HG03432 (cell line): Measurements from ENCODE around the gene C1QTNF8.

Experiments
- ATAC-seq: cut with Tn5 transposase; IDR thresholded peaks from one replicate; pipeline ENCODE4 v1.9.1; 2021; ENCODE audit warnings: mild to moderate bottlenecking, moderate library complexity; ENCODE audit not compliant: unreplicated experiment

The C1QTNF8 gene

GRCh38 chr16:1048442-1049112 is 47.5 kb downstream of the C1QTNF8 start:
- ATAC-seq: no peak

GRCh38 chr16:1047801-1048200 is 48.2 kb downstream of the C1QTNF8 start:
- no peak for ATAC-seq

DNA sequence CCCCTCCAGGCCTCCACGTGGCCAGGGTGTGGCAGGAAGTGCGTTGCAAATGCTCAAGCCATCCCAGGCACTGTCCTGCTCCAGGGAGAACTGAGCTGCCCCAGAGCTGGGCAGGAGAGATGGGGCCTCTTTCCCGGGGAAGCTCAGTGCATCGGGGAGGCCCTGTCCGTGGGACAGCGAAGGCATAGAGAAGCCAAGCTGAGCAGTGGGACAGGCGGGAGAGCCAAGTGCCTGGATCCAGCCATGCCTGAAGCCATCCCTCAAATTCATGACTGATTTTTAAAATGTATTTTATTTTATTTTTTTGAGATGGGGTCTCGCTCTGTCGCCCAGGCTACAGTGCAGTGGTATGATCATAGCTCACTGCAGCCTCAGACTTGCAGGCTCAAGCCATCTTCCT is 48.9 kb downstream of the C1QTNF8 start:
- ATAC-seq: no peak

DNA sequence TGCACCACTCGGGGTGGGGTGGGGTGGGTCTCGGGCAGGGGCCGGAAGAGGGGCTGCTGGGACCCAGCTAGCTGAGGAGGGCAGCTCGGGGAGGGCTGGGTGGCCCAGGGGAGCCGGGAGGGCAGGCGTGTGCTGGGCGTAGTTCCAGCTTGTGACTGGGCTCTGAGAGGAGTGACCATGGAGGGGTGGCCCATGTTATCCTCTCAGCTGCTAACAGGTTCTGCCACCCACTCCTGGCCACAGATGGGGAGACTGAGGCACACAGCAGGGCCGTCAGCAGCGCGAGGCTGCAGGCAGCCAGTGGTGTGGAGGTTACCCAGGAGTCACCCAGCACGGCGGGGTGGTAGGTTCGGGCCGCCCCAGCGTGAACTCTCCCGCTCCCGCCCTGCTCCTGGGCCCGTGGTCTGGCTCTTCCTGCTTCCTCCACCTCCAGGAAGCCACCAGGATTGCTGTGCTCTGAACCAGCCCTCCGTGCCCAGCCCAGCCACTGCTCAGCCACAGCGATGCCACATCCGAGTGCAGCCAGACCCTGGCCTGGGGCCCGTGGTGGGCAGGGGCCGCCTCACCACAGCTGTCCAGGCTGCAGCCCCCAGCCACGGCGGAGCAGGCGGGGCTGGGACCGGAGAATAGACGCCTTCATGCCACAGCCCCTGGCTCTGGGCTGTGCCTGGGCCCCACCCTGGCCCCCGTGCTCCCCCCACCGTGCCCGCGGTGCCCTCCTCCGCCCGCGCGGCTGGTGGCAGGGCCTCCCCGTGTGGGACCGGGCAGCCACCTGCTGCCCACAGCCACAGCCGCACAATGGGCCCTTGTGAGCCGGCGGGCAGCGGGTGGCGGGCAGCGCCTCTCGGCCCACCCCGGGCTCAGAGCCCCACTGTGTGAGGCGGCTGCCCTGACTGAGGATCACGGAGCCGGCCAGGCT is 49.8 kb downstream of the C1QTNF8 start:
- ATAC-seq: no peak

DNA sequence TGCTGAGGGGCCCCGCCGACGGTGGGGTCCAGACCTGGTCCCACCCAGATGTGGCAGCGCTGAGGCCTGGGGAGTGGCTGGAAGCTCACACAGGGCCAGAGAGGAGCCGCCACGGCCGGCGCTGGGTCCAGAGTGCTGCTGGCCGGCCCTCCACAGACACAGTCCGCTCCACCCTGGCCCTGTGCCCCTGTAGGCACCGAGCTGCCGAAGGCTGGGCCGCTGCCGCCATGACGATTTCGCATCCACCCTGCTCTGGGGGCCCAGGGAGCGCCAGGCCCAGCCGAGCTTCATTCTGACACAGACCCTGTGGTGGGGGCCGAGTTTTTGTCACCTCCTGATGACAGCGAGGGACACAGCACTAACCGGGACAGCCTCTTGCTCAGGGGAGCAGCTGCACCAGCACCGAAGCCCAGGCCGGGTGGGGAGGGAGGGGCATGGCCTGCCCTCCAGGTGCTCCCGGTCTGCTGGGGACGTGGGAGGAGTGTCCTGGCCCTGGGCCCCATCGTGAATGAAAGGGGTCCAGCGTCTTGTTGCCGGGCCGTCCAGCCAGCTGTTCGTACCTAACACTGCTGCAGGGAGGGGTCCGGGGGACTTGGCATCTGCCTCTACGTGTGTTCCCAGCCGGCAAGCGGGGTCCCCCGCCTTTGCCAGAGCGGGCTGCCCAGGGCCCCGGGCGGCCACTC is 50.6 kb downstream of the C1QTNF8 start:
- ATAC-seq: no peak

DNA sequence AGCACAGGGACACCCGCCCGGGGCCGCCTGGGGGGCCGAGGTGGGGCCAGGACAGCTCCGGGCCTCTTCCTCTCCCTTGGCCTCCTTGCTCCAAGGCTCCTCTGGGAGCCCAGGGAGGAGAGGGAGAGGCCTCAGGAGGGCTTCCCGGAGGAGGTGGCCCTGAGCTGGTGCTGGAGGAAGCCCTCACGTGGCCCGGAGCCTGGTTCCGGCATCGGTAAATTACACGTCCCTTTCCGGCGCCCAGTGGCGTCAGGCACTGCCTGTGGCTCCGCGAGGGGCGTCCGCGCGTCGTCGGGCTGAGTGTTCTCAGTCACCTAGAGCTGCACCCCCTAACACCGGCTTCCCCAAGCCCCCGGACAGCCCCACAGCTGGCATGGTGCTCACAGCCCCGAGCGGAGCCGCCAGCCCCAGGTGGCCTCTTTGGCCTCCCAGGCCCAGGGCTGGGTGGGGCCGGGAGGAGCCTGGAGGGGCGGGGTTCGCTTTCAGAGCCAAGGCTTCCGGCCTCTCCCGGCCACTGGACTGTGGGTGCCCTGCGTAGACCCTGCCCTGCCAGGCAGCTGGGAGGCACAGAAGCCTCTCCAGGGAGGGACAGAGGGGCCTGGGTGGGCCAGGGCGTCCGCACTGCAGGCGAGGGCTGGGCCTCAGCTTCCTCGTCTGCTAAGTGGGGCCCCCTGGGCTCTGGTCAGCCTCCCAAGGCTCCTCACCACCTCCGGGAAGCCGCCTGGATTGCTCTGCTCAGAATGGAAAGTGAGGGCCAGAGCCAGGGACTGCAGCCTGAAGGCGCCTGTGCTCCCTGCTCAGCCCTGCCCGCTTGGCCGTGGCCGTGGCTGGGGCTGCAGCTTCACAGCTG is 51.4 kb downstream of the C1QTNF8 start:
- ATAC-seq: no peak

DNA sequence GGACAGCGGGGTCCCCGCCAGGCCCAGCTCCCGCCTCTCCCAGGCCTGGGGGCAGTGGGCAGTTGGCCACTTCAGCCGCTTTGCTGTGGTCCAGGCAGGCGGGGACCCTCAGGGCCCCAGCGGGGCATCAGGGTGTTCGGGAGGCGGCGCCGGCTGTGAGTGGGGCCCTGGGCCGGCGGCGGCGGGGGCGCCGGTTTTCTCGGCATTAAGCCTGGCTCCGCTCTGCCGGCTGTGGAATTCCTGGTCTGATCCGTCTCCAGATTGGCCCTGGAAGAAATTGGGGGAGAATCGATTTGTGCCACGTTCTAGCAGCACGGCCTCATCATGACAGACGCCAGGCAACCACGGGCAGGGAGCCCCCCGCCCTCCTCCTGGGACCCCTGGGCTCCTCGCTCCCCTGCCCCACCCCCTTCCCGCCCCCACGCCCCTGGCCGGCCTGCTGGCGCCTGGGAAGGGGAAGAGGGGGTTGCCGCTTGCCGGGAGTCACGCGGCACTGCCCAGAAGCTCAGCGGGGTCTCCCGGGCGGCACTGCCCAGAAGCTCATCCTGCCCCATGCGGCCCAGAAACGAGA is 52.1 kb downstream of the C1QTNF8 start:
- no peak for ATAC-seq

DNA sequence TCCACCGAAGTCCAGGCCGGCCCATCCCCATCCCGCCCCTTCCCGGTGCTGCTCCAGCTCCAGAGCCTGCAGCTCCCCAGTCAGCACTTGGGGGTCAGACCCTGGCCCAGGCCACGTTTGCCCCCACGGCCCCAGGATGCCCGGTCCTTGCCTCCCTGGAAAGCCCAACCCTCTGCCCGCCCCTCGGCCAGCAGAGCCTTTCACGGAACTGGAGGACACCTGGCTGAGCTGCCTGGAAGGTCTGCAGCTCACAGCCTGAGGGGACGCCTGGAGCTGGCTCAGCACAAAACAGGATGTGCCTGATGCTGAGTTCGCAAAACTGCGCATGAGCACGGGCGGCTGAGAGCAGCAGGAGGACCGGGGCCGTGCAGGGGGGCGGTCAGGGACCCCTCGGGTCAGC is 53.2 kb downstream of the C1QTNF8 start:
- no peak for ATAC-seq

DNA sequence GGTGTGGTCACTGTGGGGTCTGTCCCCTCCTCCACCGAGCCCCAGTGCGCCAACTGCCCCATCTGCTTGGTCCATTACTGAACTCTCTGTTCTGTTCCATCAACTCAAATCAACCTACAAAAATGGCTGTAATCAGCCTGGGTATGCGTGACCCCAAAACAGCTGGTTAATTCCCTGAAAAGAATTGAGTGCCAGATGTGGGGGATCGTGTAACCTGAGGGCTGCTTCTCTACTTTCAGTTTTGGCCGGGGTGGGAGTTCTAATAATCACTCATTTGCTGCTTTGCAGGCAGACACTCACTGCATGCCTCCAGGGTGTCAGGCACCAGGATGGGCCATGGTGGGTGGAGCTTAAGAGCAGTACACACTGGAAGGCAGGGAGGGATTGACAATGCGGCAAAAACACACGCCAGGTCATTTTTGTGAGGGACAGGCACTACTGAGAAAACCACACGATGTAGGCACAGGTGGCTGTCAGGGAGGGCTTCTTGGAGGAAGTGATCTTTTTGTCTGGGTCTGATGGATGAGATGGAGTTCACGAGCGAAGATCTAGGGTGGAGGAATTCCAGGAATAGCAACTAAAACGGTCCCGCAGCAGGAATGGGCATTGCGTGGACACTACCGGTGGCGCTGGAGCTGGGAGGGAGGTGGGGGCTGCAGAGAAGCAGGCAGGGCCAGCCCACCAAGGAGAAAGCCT is 53.8 kb downstream of the C1QTNF8 start:
- no peak for ATAC-seq

- no peak for ATAC-seq
Measured at GRCh38 chr16:1040346-1040745, 55.7 kb downstream of the C1QTNF8 start.

GRCh38 chr16:1039762-1040161 is 56.3 kb downstream of the C1QTNF8 start:
- no peak for ATAC-seq

- ATAC-seq: no peak
Measured at GRCh38 chr16:1038932-1039331, 57.1 kb downstream of the C1QTNF8 start.
